T-helper 2 cell treated with Interferon-gamma antibody and Interleukin-4, amounts not matched to agents 100 ng/mL and 5 ng/mL, for 36 hours (primary cell): Measurements from ENCODE around the gene PERCC1. TPM values are rescaled to one million over a fixed set of nuclear protein-coding genes. Genes with fewer than 3 reads are reported as not detected.

Experiments used
- intact Hi-C: fragments of 100-400 bp; cut with micrococcal nuclease; formaldehyde crosslinking; loops from one replicate; pipeline ENCODE4 v1.15.1; 2023
- total RNA-seq: library from RNA; stranded (reverse); gene quantifications from 2 replicates; pipeline ENCODE4 v1.2.3, GENCODE V29; 2022

Gene PERCC1
- total RNA-seq, 1 donor from 2014 or later: not detected

DNA sequence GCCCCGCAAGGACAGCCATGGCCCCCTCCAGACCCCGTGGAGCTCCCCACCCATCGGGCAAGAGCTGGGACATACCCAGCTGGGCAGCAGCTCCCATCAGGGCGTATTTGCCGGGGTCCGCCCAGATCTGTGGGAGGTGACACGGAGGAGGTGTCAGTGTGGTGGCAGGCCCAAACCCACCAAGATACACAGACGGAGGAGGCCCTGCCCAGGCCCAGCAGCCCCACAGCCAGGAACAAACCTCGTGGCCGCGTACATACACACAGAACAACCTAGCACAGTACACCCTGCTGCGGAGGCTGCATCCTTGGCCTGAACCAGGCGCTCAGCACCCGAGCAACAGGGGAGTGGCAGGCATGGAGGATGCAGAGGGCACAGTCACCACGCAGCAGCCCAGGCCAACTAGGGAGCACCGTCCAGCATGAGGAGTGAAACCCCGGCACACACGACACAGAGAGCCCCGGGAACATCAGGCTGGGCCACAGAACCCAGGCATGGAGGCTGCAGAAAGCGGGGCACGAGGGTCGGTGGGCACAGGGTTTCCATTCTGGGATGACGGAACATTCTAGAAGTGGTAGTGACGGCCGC, 18.4 kb downstream of the PERCC1 start:
- intact Hi-C loops: no loop called here

GRCh38 chr16:1450218-1450617, 19.3 kb downstream of the PERCC1 start:
- intact Hi-C loops: no loop called here

- intact Hi-C loops: no loop called here
Observed at GRCh38 chr16:1450841-1451240, 20.0 kb downstream of the PERCC1 start.

DNA sequence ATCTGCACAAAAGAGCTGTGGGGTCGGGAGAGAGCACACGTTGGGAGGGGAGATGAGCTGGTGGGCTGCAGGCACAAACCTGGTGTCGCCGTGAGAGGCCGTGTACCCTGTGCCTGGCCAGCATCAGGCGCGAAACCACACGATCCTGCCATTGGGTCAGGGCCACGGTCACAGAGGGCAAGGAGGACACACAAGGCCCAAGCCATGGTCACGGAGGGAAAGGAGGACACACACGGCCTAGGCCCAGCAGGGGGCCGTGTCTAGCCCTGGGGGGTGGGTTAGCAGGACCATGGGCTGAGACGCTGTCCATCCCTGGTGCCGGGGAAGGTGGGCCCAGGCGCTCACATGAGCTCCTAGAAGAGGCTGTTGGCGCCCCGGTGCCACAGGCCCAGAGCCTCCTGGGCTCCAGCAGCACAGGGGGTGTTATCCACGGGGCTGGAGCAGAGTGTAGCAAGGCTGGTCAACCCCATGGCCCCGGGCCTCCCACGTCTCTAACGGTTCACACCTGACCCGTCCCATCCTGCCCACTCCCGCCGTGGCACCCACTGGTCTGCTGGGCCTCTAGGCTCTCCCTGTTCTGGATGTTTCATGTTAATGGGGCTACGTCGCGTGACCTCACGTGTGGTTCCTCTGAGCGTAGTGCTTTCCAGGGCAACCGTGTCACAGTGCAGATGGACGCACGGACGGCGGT, 21.0 kb downstream of the PERCC1 start:
- intact Hi-C loops: no loop called here

DNA sequence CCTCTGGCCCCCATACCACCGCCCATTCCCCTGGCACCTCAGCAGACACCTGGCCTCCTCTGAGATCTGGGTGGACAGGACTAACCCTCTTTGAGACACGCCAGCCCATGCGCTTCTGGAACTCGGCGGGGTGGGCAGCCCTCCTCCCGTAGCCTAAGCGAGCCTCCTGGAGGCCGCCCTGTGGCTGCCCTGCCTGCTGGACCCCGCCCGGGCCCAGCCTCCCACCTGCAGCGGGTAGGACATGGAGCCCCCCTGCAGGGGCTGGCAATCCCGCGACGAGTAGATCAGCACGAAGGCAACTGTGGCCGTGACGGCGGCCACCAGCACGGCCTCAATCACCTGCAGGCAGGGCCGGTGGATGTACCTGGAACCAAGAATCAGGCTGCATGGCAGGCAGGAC, 21.7 kb downstream of the PERCC1 start:
- intact Hi-C loops: no loop called here

DNA sequence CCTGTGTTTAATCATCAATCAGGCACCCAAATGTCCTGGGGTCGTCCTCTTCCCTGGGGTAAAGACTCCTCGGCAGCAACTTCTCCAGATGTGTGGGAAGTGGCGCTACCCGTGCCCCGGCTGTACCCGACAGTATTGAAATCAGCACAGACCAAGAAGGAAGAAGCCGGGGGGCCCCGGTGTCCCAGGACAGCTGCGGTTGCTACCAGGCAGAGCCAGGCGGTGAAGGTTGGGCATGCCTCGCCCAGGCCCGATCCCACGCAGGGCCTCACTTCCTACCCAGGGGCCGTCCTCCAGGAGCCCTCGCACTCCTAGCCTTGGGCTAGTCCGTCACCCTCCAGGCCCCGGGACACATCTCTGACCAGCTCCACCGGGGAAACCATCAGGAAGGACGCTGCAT, 22.4 kb downstream of the PERCC1 start:
- intact Hi-C loops: no loop called here

GRCh38 chr16:1454561-1454960, 23.7 kb downstream of the PERCC1 start:
- intact Hi-C loops: no loop called here

DNA sequence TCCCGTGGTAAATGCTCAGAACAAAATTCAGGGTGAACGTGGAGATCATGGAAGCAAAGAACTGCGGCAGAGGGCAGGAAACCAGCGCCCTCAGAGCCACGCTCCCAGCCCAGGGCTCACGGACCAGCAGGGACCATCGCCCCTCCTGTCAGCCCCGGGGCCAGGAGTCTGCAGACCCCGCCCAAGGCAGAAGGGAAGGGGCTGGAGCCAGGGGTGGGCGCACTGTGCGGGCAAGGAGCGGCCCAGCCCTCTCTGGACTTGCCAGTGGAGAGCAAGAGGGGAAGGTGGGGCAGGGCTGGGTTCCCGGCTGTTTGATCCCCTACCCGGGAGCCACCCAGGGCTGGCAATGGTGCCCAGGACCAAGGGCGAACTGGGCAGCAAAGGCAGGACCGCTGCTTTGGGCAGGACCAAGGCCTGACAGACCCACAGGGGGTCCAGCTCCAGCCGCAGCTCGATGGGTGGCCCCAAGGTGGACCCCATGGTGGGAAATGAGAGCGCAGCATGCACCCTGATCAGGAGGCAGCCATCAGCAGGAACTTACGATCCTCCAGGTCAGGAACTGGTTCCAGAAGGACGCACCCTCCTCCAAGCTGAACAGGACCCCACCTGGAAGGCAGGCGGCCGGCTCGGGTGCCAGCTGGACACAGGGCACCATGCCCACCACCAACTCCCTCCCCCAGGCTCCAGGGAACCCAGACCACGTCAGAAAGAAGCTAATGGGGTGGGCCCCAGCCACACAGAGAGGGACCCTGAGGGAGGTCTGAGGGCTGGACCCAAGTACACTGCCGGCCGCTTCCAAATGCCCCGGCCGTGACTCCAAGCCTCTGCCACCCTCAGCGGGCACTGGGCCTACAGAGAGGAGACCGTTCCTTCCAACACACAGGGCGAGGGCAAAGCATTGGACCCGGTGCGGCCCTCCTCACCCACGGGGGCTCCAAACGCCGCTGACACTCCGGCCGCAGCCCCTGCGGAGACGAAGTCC, 24.6 kb downstream of the PERCC1 start:
- intact Hi-C loops: no loop called here

DNA sequence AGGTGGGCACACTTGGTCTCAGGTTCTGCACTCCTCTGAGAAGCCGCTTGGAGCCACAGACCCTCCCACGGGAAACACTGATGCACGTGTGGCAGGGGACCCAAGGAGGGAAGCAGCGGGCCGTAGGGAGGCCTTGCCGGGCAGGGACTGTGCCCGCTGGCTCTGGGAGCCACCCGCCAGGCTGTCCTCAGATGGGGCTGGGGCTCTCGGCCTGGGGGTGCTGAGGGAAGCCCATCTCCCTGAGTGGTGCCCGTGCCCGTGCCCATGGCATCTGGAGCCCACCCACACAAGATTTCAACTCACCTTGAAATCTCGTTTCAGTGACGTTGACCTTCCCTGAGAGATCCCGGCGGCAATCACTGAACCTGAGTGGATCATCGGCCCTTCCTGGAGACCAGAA, 26.1 kb downstream of the PERCC1 start:
- intact Hi-C loops: no loop called here

DNA sequence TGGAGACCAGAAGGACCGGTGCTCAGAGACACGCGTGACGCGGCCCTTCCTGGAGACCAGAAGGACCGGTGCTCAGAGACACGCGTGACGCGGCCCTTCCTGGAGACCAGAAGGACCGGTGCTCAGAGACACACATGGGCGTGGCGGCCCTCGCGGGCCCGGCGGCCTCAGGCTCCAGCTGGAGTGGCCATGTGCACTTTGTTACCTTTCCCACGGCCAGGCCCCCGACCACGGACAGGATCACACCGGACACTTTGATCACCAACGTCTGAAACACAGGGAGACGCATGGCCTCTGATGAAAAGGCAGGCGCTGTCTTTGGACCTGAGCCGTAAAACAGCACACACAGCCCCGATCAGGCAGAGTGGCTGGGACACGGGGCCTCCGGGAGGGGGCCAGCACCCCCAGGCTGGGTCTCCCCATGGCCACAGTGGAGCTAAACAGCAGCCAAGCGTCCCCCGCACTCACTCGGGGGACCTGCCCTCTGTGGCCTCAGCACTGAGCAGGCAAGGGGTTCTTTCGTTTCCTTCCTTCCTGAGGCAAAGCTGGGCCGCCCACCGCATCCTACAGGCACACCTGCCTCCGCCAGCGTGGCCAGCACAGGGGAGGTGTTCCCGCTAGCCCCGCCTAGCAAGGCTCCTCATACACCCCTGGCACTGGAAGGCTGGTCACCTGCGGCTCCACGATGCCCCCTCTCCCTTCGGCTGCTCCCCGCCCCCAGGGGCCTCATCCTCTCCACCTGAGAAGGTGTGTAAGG, 26.8 kb downstream of the PERCC1 start:
- intact Hi-C loops: no loop called here

DNA sequence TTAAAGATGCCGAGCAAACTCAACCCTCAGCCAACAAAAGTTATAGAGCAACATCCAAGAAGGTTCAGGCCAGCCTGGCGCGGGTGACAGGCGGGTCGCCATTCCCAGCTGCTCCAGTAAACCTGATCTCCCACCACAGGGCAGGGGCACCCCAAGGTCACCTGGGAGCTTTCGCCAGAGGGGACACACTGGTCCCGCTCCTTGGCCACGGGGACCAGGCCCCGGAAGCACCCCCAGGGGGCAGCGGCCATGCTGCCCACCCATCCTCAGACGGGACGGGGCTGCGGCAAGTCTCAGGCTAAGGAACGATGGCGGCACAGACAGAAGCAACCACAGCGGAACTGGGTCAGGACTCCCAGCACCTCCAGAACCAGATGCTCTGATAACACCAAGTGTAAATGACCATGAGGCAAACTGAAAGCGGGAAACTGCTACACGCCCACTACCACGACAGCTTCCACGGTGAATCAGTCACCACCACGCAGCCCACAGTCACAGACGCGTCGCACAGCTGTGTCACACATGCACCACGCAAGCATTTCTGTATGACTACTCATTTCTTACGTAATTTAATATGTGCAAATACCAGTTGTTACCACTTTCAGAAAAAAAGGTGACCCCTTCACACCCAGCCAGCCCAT, 27.6 kb downstream of the PERCC1 start:
- intact Hi-C loops: no loop called here

GRCh38 chr16:1458977-1459341, 28.1 kb downstream of the PERCC1 start:
- intact Hi-C loops: no loop called here

GRCh38 chr16:1459967-1460366, 29.1 kb downstream of the PERCC1 start:
- intact Hi-C loops: no loop called here

DNA sequence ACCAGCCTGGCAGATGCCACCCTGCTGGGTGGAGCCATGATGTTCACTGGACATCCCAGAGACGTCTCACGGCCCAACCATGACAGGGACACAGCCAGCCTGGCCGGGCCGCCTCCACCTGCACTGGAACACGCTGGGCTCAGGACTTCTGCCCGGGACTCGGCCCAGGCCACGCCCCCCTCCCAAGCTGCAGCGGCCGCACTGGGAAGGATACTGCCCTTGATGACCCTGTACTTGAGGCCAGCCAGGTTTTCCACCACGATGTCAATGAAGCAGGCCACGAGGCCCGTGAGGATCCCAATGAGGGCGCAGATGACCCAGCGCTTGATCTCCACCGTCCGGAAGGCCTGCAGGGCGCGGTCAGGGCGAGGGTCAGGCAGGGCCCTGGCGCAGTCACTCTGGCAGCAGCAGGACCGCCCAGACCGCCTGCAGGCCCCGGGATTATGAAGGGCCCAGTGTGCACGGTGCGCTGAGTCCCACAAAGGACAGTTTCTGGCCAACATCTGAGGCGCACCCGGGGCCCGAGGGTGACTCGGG, 29.8 kb downstream of the PERCC1 start:
- intact Hi-C loops: no loop called here

- intact Hi-C loops: no loop called here
Observed at GRCh38 chr16:1461146-1461545, 30.3 kb downstream of the PERCC1 start.

DNA sequence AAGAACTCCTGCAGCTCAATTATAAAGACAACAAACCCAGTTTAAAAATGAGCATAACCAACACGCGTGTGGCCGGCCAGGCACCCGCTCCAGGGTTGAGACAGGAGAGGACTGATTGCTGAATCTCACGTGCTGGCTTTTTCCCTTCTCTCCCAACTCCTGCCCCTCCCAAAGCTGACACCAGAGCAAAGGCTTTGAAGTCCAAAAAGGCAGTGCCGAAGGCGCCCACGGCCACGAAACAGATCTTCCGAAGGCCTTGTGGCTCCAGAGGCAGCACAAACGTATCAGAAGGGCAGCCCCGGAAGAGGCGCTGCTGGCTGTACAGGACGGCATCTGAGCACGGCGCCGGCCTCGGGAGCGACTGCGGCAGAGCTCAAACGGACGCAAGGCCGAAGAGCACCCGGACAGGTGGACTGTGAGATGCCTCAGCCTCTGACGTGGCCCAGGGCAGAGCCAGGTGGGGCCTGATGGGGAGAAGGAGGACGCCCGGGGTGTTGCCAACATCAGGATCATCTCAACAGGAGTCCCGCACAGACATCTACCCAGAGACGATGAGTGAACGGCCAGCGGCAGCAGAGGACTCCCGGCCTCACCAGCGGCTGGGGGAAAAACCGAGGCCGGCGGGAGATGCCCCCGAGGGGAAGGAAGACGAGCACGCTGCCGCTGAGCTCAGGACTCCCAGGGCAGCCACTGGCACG, 33.5 kb downstream of the PERCC1 start:
- intact Hi-C loops: no loop called here

GRCh38 chr16:1464894-1465566, 34.2 kb downstream of the PERCC1 start:
- intact Hi-C loops: no loop called here

DNA sequence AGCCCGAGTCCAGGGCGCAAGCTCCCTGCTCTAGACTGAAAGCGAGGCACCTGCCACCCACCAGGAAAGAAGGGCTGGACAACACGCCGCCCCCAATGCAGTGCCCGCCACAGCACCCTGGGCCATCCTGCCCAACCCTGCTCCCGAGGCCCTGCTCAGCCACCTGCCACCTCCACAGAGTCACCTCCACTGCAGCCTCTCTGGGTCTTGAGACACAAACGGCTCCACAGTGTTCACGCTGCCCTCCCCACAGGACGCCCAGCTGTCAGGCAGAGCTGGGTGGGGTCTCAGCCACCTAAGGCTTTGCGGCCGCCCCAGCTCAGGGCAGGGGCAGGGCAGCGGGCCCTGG, 34.7 kb downstream of the PERCC1 start:
- intact Hi-C loops: no loop called here

DNA sequence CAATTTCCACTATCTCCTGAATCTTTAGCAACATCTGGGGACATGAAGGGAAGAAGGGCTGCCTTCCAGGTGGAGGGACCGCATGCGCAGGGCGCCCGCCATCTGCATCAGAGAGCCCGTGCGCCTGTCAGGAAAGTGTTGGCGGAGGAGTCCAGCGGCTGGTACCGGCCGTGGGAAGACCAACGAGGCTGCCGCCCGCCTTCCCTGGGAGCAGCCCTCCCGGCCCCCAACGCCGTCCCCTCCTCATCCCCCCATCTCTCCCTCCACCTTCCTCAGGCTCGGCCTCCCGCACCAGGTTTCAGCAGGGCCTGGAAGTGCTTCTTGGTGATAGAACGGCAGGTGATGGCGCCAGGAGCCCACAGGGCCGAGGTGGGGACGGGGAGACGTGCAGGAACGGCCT, 35.2 kb downstream of the PERCC1 start:
- intact Hi-C loops: no loop called here
